EL (cell line): ENCODE data around the gene SPPL2B.

Source experiments
- DNase-seq: peaks from one replicate; pipeline ENCODE4 v3.0.0-alpha.2; 2016

The SPPL2B gene

DNA sequence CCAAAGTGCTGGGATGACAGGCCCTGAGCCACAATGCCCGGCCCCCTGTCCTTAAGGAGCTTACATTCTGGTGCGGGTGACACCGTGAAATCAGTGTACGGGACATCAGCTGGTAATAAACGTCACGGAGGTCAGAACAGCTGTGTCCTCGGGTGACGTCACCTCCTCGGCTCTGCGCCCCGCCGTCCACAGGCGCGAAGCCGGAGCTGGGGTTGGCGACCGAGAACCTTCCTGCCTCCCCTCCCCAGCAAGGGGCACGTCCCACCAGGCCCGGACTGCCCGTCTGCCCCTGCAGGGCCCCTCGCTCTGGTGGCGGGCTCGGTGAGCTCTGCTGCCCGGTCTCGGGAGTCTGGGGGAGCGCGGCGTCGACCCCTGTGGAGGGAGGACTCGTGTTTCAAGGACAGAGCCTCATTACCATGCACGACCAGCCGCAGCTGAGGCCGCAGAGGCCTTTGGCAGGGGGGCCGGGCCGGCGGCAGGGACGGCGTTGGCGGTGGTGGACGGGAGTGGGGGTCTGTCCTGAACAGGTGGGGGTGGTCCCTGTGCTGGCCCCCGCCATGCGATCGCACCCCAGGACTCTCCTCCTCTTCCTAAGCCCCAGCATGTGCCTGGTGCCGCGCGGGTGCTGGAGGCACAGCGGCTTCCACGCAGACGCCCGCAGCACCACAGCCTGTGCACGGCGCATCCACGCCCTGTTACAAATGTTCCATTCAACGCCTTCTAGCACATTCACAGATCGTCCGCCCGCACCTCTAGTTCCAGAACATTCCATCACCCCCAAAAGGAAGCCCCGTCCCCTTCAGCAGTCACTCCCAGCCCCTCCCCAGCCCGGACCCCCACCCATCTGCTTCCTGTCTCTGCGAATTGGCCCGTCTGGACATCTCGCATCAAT is 25.9 kb upstream of the SPPL2B start:
- peak; percentile 29 for DNase-seq

DNA sequence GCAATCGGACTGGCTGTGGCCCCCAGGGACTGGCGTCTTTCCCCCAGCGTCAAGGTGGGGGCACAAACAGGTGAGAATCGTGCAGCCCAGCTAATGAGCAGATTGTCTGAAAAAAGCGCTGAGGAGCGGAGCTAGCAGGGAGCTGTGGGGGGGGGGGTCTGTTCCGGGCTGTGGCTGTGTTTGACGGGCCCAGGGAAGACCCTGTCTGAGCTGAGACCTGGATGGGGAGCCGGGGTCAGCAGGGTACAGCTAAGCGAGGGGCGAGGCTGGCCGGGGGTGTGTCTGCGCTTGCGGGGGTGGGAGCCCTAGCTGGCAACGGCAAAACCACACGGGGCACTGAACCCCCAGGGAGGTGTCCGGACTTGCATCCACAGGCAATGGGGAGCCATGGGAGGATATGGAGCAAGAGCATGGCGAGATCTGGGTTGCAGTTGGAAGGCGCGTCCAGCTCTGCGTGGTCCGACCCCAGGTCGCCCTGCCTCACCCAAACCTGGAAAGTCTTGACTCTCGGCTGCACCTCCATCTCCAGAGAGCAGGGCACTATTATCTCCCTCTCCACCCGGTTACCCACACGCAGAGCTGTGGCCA is 25.2 kb upstream of the SPPL2B start:
- no peak for DNase-seq

DNA sequence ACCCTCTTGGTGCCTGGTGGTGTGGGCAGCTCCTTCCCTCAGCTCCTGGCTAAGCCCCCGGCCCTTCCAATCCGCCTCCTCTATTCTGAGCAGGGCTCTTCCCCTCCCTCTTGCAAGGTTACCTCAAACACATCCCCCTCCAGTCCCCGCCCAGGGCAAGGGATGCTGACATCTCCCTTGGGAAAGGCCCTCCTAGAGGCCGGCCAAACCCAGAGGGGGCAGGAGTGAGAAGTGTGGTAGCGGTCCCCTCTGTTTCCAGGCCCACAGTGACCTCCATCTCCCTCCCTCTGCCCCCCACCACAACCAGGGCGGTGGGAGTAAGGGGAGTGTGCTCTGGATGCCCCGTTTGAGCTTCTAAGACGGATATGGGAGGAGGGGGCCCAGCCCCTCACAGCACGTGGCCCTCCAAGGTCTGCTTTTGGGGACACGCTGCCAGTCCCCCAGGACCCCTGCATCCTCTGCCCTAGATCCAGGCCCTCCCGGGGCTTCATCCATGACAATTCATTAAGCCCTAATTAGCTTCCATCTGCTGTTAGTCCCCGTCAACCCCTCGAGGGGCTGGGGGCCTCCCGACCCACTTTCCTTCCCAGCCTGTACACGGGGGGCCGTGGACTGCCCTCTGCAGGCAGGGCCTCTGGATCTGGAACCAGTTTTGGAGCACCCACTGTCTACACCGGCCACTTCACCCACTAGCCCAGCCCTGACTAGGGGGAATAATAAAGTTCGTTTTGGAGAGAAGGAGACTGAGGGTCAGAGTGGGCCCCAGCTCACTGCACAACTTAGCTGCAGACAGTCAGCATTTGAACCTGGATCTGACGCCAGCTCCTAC is 22.8 kb upstream of the SPPL2B start:
- no peak for DNase-seq

DNA sequence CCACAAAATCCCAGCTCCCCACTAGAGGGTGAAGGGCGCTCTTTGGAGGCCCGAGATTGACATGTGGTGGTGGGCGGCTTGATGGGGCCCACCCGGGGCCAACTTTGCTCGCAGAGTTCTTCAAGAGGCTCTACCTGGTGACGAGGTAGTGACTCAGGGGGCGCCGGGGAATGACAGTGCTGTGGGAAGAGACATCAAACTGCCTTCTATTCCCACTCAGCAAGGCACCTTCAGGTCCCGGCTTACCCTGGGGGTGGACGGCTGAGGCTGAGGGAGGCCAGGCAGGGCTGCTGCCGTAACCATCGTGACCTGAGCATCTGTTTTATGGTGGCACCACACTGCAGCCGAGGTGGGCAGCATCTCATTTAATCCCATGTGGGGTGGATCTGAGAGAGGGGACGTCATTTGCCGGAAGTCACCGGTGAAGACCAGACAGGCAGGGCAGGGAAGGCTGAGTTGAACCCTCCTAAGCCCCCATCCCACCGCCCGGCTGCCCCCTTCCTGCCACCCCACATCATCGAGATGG is 22.1 kb upstream of the SPPL2B start:
- no peak for DNase-seq

DNA sequence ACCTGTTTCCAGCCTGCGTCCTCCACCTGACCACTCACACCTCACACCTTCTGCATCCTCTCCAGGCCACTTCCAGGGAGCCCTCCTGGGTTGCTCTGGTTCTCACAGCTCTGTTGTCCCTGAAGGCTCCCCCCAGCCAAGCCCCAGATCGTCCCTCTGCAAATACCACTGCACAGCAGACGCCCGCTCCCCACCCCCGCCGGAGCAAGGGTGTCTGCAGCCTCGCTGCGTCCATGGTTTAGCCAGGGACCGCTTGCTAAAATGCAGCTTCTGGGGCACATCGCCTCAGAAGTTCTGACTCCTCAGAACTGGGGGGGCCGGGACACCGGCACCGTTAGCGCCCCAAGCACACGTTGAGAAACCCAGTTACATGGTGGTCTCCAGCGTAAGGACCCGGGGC is 21.5 kb upstream of the SPPL2B start:
- DNase-seq: no peak

DNA sequence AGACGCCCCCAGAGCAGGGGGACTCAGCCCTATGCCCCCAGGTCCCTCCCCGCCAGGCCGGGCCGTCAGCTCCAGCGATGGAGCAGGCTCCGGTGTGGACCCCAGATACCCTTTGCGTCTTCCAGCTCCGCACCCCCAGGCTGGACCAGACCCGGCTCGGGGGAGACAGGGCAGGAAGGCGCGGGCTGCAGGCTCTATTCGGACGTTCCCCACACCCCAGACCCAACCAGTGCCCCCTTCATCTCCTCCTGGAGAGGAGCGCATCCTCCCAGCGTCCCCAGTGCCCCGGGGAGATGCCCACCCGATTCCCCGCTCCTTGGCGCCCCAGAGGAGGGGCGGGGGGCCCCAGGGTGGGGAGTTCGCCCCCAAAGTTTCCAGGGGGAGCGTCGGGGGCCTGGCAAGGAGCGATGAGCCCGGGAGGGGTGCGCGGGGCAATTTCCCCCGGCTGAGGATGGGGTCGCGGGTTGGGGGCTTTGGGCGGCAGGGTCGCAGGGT is 20.9 kb upstream of the SPPL2B start:
- DNase-seq: no peak

DNA sequence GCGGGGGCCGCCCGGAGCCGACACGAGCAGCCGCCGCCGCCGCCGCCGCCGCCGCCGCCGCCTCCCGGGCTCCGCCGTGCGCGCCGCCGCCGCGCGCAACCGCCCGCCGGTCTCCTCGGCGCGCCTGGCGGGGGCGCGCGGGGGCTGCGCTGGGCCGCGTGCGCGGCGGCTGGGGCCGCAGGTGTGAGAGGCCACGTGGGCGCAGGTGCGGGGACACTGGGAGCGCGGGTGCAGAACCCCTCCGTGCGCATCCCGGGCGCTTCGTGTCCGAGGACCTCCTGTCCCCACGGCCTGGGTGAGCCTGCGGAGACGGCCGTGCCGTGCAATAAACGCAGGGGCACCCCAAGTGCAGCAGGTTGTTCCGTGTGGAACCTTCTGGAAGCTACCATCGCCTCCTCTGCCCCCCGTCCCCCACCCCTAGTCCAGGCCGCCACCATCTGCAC is 20.3 kb upstream of the SPPL2B start, which contains the start of gene LINGO3:
Gene LINGO3, minus strand, starts transcription at position 41 of the 443 bp plus-strand sequence. CDS start 16,378 bp downstream, outside the sequence.
- no peak for DNase-seq

DNA sequence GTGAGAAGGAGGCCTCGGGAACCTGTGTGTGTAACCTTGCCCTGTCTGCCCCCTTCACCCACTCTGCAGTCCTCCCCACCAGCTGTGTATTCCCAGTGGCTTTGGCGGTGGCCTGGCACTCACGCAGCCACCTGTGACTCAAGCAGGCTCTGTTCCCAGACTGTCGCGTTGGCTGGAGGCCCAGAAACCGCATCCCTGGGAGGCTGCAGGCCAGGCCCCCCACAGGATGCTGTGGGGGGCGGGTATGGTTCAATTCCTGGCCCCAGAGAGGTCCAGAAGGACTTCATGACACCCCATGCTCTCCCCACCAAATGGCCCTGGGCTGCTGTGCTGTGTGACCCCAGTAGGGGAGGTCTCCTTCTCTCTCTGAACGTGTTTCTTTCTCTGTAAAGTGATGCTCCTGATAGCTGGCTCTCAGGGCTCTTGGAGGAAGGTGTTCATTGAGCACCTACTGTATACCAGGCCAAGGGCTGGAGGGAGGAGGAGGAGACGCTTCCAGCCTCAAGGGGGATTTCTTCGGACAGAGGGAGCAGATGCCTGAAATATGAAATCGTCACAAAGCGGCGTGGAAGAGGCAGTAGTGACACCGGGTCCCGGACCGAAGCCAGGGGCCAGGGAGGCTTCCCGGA is 18.6 kb upstream of the SPPL2B start:
- DNase-seq: peak; percentile 52

DNA sequence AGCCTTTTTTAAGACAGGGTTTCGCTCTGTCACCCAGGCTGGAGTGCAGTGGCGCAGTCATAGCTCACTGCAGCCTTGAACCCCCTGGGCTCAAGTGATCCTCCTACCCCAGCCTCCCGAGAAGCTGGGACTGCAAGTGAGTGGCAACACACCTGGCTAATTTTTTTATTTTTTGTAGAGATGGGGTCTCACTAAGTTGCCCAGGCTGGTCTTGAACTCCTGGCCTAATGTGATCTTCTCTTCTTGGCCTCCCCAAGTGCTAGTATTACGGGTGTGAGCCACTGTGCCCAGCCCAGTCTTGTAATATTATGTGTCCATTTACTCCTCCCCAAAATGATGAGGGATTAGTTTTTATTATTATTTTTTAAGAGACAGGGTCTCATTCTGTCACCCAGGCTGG is 17.4 kb upstream of the SPPL2B start:
- no peak for DNase-seq

DNA sequence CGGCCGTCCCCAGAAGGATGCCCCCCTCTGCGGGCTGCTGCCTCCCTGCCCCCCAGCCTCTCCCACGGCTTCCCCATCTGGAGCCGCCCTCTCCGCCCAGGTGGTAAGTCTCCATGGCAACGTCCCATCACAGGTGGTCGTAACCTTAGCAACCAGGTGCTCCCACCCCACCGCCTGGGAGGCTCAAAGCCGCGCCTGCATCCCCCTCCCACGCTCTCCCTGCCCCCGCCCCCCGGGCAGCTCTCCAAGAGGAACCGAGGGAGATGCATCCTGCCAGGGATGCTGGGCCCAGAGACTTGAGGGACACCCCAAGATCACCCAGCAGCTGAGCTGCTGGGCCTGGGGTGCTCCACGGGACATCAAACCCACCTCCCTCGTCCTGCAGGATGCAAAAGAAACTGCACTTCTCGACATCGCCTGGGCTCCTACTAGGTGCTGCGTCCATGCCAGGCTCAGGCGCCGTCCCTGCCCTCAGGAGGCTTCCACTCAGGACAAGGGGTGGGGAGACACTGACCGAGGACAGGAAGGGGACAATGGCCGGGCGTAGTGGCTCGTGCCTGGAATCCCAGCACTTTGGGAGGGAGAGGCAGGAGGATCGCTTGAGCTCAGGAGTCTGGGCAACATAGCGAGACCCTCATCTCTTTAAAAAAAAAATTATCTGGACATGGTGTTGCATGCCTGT is 15.5 kb upstream of the SPPL2B start:
- no peak for DNase-seq

DNA sequence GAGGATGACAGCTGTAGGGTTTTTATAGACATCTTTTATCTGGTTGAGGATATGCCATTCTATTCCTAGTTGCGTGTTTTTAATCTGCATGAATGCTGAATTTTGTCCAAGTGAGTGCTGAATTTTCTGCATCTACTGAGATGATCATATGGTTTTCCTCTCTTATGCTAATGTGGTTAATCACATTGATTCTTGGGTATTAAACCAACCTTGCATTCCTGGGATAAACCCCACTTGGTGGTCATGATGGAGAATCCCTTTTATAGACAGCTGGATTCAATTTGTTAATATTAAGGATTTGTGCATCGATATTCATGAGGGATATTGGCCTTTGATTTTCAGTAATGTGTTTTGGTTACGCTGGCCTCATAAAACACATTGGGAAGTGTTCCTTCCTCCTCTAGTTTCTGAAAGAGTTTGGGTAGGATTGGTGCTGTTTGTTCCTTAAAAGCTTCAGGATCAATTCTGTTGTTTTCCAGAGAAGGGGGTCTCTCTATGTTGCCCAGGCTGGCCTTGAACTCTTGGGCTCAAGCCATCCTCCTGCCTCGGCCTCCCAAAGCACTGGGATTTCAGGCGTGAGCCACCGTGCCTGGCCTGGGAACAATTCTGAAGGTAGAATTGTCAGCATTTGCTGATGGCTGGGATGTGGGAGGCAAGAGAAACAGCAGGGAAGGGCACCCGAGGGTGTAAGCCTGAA is 13.2 kb upstream of the SPPL2B start:
- DNase-seq: no peak

DNA sequence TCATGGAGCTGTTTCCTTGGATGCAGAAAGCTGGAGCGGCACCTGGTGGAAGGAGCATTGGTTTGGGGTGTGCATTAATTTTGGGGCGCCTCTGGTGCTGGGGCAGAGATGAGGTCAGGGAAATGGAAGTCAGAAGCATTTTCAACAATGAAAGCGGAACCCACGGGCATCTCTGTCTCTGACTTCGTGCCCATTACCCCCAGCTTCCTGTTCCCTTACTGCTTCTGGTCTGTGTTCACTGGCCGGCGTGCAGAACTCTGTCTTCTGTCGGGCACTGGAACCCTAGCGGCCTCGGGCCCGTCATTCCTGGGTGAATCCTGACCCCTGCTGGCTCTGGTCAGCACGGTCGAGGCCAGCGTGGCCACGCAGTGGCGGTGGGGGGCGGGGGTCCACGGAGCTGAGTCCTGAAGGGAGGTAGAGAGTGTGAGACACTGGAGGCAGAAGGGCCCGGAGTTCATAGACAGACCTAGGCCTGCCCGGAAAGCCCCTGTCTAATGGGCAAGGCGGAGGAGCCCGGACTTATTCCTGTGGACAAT is 12.6 kb upstream of the SPPL2B start:
- DNase-seq: peak; percentile 65

DNA sequence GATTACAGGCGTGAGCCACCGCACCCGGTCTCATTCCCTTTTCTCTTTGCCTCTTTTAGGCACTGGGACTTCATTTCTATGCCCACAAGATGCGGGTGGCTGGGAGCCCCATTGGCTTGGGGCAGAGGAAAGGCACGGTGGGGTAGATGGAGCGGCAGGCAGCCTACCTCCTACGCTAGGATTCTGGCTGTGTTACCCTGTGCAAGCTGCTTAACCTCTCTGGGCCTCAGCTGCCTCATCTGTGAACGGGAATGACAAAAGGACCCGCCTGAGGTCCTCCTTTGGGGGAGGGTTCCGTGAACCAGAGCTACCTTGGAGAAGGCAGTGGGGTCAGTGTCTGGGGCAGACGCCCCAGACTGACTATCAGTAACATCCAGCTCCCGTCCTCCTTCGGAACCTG is 11.2 kb upstream of the SPPL2B start:
- DNase-seq: no peak

DNA sequence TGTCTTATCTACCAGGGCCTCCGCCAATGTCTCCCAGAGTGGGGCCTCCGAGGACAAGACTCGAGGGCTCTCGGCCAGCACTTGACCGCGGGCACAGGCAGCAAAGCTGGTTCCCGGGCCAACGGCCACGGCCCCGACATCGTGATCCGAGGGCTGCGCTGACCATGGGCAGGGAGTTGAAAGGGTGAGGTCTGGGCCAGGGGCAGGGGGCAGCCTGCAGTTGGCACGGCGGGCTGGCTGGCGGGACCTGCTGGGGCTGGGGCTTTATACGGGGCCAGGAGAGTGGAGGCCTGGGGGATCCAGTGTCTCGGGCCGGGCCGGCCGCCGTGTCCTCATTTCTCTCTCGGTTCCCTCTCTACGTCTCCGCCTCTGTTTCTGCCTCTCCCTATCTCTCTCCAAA is 10.7 kb upstream of the SPPL2B start:
- DNase-seq: no peak

DNA sequence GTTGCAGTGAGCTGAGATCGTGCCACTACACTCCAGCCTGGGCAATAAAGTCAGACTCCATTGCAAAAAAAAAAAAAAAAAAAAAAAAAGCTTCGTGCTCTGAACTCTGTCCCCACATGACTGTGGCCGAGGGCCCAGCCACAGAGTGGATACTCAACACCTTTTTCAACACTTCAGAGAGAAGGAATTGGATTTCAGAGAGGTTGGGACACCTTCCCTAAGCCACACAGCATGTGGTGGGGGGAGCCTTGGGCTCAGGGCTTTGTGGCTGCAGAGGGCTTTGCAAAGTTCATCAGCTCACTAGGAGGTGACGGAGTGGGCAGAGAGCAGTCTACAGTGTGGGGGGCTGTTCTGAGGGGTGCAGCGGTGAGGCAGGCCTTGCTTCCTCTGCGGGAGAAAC is 9.6 kb upstream of the SPPL2B start:
- DNase-seq: no peak

DNA sequence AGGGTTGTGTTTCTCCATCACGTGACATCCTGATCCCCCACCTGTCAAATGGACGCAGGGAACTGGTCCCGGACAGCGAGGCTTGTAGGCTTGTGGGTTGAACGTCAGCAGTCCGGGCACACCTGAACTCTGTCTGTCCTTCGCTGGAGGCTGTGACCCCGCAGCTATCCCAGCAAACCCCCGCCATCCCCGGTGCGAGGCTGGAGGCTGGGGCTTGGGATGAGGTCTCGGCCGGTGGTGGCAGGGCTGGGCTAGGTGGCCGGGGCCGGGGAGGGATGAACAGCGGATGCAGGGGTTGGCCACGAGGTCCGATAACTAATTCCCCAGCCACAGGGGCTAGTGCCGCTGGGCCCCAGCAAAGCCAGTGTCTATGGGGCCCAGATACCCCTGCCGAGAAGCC is 8.9 kb upstream of the SPPL2B start:
- DNase-seq: no peak

DNA sequence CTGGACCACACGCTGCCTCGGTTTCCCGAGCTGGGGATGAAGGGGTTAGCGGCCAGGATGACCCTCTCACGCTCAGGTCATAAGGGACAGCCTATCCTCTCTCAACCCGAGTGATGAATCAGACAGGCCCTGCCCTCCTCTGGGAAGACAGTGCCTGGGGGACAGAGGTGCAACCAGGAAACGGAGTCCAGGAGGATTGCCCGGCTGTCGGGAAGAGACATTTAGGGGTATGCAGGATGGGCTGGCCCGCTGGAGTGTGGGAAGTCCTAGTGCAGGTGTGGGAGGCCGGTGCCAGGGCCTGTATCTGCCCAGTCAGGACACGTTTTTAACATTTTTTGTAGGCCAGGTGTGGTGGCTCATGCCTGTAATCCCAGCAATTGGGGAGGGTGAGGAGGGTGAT is 8.4 kb upstream of the SPPL2B start:
- no peak for DNase-seq

DNA sequence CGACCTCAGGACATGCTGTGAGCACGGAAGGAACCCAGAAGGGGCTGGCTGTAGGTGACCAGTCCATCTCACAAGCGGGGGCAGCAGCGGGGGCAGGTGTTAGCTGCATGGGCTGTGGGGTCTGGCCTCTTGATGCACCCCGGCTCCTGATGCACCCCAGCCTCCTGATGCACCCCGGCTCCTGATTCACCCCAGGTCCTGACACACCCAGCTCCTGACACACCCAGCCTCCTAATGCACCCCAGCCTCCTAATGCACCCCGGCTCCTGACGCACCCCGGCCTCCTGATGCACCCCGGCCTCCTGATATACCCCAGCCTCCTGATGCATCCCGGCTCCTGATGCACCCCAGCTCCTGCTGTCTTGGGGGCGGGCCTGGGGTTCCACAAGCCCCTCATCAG is 7.5 kb upstream of the SPPL2B start:
- DNase-seq: no peak

DNA sequence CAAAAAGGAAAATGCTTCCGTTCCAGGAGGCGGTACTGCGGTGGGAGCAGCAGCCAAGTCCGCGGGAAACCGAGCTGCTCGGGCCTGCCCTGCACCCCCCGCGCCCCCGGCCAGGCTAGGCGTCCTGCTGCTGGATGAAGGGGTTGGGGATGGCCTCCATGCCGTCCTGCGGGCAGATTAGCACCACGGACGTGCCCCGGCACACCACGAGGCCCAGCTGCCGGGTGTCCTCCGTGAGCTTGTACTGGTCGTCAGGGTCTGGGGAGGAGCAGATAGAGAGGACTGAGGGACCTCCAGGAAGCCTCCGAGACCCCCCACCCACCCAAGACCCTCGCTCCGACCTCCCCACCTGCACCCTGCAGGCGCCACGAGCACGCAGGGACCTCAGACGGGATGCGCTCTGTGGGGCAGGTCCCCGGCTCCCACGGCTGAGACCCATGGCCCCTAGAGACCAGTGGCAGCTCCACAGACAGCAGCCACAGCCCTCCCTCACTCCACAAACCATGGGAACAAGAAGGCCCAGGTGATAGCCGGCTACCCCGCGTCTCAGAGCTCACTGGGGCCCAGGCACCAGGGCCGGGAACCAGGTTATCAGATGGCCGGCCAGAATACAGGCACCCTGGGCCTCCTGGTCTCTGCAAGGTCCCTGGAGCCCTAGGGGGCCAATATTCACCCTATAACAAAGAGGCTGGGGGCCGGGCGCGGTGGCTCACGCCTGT is 6.8 kb upstream of the SPPL2B start:
- DNase-seq: no peak

DNA sequence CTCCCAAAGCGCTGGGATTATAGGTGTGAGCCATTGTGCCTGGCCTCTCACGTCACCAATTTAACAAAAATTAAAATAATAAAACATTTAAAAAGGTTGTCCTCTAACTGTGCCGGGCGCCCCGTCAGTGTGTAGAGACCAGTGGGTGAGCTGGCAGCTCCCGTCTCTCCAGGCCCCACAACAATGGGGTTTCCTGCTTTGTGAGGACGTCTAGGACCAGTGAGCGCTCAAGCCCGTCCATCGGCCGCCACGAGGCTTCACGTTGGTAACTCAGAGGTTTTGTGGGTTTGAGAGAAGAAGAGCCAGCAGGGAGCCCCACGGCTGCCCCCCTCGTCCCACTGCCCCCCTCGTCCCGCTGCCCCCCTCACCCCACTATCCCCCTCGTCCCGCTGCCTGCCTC is 4.8 kb upstream of the SPPL2B start:
- DNase-seq: no peak
